ENCODE data around the gene GPR107.

DNA sequence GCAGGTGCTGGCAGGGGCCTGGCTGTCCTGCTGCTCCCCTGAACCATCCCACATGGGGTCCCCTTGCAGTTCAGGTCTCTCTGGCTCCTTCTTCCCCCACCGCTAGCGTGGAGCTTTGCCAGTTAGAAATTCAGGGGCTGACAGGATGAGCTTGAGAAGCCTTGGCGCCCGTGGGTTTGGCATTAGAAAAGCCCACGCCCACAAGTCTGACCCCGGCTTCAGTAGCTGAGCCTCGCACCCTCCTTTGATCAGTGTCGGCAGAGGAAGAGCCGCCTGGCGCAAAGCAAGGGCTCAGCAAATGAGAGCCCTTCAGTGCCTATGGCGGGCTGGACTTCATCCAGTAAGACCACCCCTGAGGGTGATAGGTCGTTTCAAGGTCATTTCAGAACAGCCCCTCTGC is 88.3 kb downstream of the GPR107 start:
- TF ChIP-seq MLX (CRISPR knock-in tag; IDR thresholded peaks at IDR 0.05) (no peak), ZNF263 (CRISPR knock-in tag; IDR thresholded peaks at IDR 0.05; ENCODE audit: low read depth) (no peak), CBFB (CRISPR knock-in tag; IDR thresholded peaks at IDR 0.05; ENCODE audit: low read depth) (no peak), NR2C2 (CRISPR knock-in tag; IDR thresholded peaks at IDR 0.05) (no peak), CTCF (IDR thresholded peaks at IDR 0.05) (no peak), ZNF396 (CRISPR knock-in tag; IDR thresholded peaks at IDR 0.05; ENCODE audit: borderline replicate concordance) (no peak), ATF1 (CRISPR knock-in tag; IDR thresholded peaks at IDR 0.05) (no peak), NFE2L1 (CRISPR knock-in tag; IDR thresholded peaks at IDR 0.05) (no peak)
- TF ChIP-seq, protein P1, sequence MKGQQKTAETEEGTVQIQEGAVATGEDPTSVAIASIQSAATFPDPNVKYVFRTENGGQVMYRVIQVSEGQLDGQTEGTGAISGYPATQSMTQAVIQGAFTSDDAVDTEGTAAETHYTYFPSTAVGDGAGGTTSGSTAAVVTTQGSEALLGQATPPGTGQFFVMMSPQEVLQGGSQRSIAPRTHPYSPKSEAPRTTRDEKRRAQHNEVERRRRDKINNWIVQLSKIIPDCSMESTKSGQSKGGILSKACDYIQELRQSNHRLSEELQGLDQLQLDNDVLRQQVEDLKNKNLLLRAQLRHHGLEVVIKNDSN (CRISPR knock-in tag; IDR thresholded peaks at IDR 0.05): no peak
- TF ChIP-seq, protein P2, sequence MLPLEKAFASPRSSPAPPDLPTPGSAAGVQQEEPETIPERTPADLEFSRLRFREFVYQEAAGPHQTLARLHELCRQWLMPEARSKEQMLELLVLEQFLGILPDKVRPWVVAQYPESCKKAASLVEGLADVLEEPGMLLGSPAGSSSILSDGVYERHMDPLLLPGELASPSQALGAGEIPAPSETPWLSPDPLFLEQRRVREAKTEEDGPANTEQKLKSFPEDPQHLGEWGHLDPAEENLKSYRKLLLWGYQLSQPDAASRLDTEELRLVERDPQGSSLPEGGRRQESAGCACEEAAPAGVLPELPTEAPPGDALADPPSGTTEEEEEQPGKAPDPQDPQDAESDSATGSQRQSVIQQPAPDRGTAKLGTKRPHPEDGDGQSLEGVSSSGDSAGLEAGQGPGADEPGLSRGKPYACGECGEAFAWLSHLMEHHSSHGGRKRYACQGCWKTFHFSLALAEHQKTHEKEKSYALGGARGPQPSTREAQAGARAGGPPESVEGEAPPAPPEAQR (CRISPR knock-in tag; IDR thresholded peaks at IDR 0.05): no peak

All from WTC11 (cell line).